DOHH2 (cell line): ENCODE data around the gene NFAT5.

Experiments
- CTCF ChIP-seq: fragments of 200-600 bp; sonication (generic); IDR thresholded peaks from one replicate; pipeline ENCODE4 v1.5.1; 2014; ENCODE audit warnings: antibody characterized with exemption, mild to moderate bottlenecking, low read depth, low read length; ENCODE audit not compliant: poor library complexity, severe bottlenecking
- EZH2phosphoT487 ChIP-seq: fragments of 200-600 bp; sonication (generic); IDR thresholded peaks from 2 replicates; pipeline ENCODE4 v1.6.1; 2017; ENCODE audit warnings: borderline replicate concordance, mild to moderate bottlenecking, antibody characterized with exemption, low read length, moderate library complexity, mixed read lengths

- TF ChIP-seq CTCF = no peak
- no peak for TF ChIP-seq EZH2phosphoT487
These were observed 33.8 kb upstream of the NFAT5 start for GRCh38 chr16:69531988-69532387.
